HEK293 (cell line): ENCODE measurements around the gene PDGFC.

Source experiments
- CTCF ChIA-PET: fragments of 350-600 bp; formaldehyde crosslinking; extraction: SDS; loops from one replicate; lab custom pipeline; 2021; ENCODE audit warnings: antibody characterized with exemption; lab: Yijun Ruan, JAX
- POLR2A ChIA-PET: fragments of 300-600 bp; formaldehyde crosslinking; extraction: SDS; loops from one replicate; lab custom pipeline; 2020; ENCODE audit warnings: antibody characterized with exemption, inconsistent platforms; lab: Yijun Ruan, JAX
- H3K27ac ChIP-seq: fragments of 200-500 bp; sonication (Bioruptor generic); 2 replicates; pipeline ENCODE4 v1.5.1; 2014; ENCODE audit warnings: low read depth, low read length, control low read depth, inconsistent platforms; ENCODE audit errors: extremely low read depth
- H3K36me3 ChIP-seq, 2 experiments: fragments of 200-500 bp in 1 of 2; sonication (Bioruptor generic) in 1 of 2; 1 replicate in 1 of 2; 2 replicates in 1 of 2; pipeline ENCODE4 v1.5.1; 2014 to 2017; ENCODE audit warnings: inconsistent platforms in 2 of 2, low read length in 2 of 2; ENCODE audit not compliant: control insufficient read depth in 2 of 2, insufficient read depth in 1 of 2
- H3K4me1 ChIP-seq: fragments of 200-500 bp; sonication (Bioruptor generic); 2 replicates; pipeline ENCODE4 v1.5.1; 2014; ENCODE audit warnings: mild to moderate bottlenecking, low read length, inconsistent platforms; ENCODE audit not compliant: control insufficient read depth, insufficient read depth
- H3K4me3 ChIP-seq: 2 replicates; pipeline ENCODE4 v1.5.1; 2011; ENCODE audit warnings: low read depth, mild to moderate bottlenecking, control low read depth, low read length, moderate library complexity
- H3K9me3 ChIP-seq: fragments of 200-500 bp; sonication (Bioruptor generic); 2 replicates; pipeline ENCODE4 v1.5.1; 2014; ENCODE audit warnings: low read depth, low read length, inconsistent platforms; ENCODE audit not compliant: control insufficient read depth, insufficient read depth
- EGR2 ChIP-seq: fragments of 450-650 bp; formaldehyde crosslinking; IDR thresholded peaks from 2 replicates; pipeline ENCODE4 v1.5.1; 2016; ENCODE audit warnings: low read depth, missing biosample characterization, missing genetic modification characterization
- FEZF1 ChIP-seq: fragments of 450-650 bp; formaldehyde crosslinking; IDR thresholded peaks from 2 replicates; pipeline ENCODE4 v1.5.1; 2016; ENCODE audit warnings: missing biosample characterization, missing genetic modification characterization
- IKZF3 ChIP-seq: fragments of 450-650 bp; IDR thresholded peaks from 2 replicates; pipeline ENCODE4 v1.5.0; 2018; ENCODE audit warnings: missing biosample characterization, mild to moderate bottlenecking, missing genetic modification characterization, moderate library complexity
- OSR2 ChIP-seq: fragments of 450-650 bp; formaldehyde crosslinking; IDR thresholded peaks from 2 replicates; pipeline ENCODE4 v1.5.1; 2016; ENCODE audit warnings: missing biosample characterization, missing genetic modification characterization
- SCRT1 ChIP-seq: fragments of 450-650 bp; formaldehyde crosslinking; IDR thresholded peaks from 2 replicates; pipeline ENCODE4 v1.5.1; 2016; ENCODE audit warnings: missing biosample characterization, missing genetic modification characterization, borderline replicate concordance
- SCRT2 ChIP-seq: fragments of 450-650 bp; formaldehyde crosslinking; IDR thresholded peaks from 2 replicates; pipeline ENCODE4 v1.5.1; 2016; ENCODE audit warnings: missing biosample characterization, missing genetic modification characterization
- SETDB1 ChIP-seq: IDR thresholded peaks from one replicate; pipeline ENCODE4 v1.6.1; 2017; ENCODE audit warnings: mild to moderate bottlenecking, low read length, moderate library complexity, mixed read lengths; ENCODE audit not compliant: insufficient read length
- WT1 ChIP-seq: fragments of 450-650 bp; formaldehyde crosslinking; IDR thresholded peaks from 2 replicates; pipeline ENCODE4 v1.5.1; 2016; ENCODE audit warnings: missing biosample characterization, missing genetic modification characterization
- ZBTB17 ChIP-seq: fragments of 450-650 bp; formaldehyde crosslinking; IDR thresholded peaks from 2 replicates; pipeline ENCODE4 v1.5.1; 2016; ENCODE audit warnings: missing biosample characterization, missing genetic modification characterization
- ZBTB20 ChIP-seq: fragments of 450-650 bp; formaldehyde crosslinking; IDR thresholded peaks from 2 replicates; pipeline ENCODE4 v1.5.1; 2016; ENCODE audit warnings: missing biosample characterization, missing genetic modification characterization
- ZBTB21 ChIP-seq: fragments of 450-650 bp; formaldehyde crosslinking; IDR thresholded peaks from 2 replicates; pipeline ENCODE4 v1.5.1; 2017; ENCODE audit warnings: missing biosample characterization, missing genetic modification characterization
- ZBTB7A ChIP-seq: fragments of 450-650 bp; formaldehyde crosslinking; IDR thresholded peaks from 2 replicates; pipeline ENCODE4 v1.5.1; 2016; ENCODE audit warnings: low read depth, missing biosample characterization, missing genetic modification characterization
- ZNF112 ChIP-seq: fragments of 450-650 bp; formaldehyde crosslinking; IDR thresholded peaks from 2 replicates; pipeline ENCODE4 v1.5.0; 2017; ENCODE audit warnings: missing biosample characterization, missing genetic modification characterization
- ZNF146 ChIP-seq: fragments of 450-650 bp; formaldehyde crosslinking; IDR thresholded peaks from 2 replicates; pipeline ENCODE4 v1.5.1; 2016; ENCODE audit warnings: missing biosample characterization, missing genetic modification characterization
- ZNF416 ChIP-seq: fragments of 450-650 bp; formaldehyde crosslinking; IDR thresholded peaks from 2 replicates; pipeline ENCODE4 v1.5.1; 2016; ENCODE audit warnings: missing biosample characterization, missing genetic modification characterization
- ZNF473 ChIP-seq: fragments of 450-650 bp; formaldehyde crosslinking; IDR thresholded peaks from 2 replicates; pipeline ENCODE4 v1.5.1; 2017; ENCODE audit warnings: missing biosample characterization, missing genetic modification characterization
- ZNF501 ChIP-seq: fragments of 450-650 bp; formaldehyde crosslinking; IDR thresholded peaks from 2 replicates; pipeline ENCODE4 v1.5.1; 2016; ENCODE audit warnings: missing biosample characterization, missing genetic modification characterization
- ZNF629 ChIP-seq: fragments of 450-650 bp; formaldehyde crosslinking; IDR thresholded peaks from 2 replicates; pipeline ENCODE4 v1.5.1; 2017; ENCODE audit warnings: missing biosample characterization, missing genetic modification characterization
- ZNF76 ChIP-seq: fragments of 450-650 bp; formaldehyde crosslinking; IDR thresholded peaks from 2 replicates; pipeline ENCODE4; 2016; ENCODE audit warnings: low read depth, missing biosample characterization, missing genetic modification characterization, borderline replicate concordance
- ZSCAN30 ChIP-seq: fragments of 450-650 bp; IDR thresholded peaks from 2 replicates; pipeline ENCODE4 v1.5.1; 2018; ENCODE audit warnings: missing biosample characterization, mild to moderate bottlenecking, missing genetic modification characterization, moderate library complexity
- TF ChIP-seq, protein P1 (sequence below): fragments of 450-650 bp; formaldehyde crosslinking; IDR thresholded peaks from 2 replicates; pipeline ENCODE4 v1.5.1; 2017; ENCODE audit warnings: missing biosample characterization, missing genetic modification characterization
- TF ChIP-seq, protein P2 (sequence below): fragments of 450-650 bp; formaldehyde crosslinking; IDR thresholded peaks from 2 replicates; pipeline ENCODE4 v1.5.1; 2017; ENCODE audit warnings: missing biosample characterization, missing genetic modification characterization
- TF ChIP-seq, protein P3 (sequence below): sonication (generic); formaldehyde crosslinking; IDR thresholded peaks from 2 replicates; pipeline ENCODE4 v1.8.1; 2022; ENCODE audit warnings: mild to moderate bottlenecking, moderate library complexity, missing genetic modification reagents
- TF ChIP-seq, protein P4 (sequence below): fragments of 450-650 bp; formaldehyde crosslinking; IDR thresholded peaks from 2 replicates; pipeline ENCODE4 v1.5.1; 2016; ENCODE audit warnings: missing biosample characterization, missing genetic modification characterization
- TF ChIP-seq, protein P5 (sequence below): fragments of 450-650 bp; formaldehyde crosslinking; IDR thresholded peaks from 2 replicates; pipeline ENCODE4; 2016; ENCODE audit warnings: missing biosample characterization, missing genetic modification characterization

PDGFC gene

DNA sequence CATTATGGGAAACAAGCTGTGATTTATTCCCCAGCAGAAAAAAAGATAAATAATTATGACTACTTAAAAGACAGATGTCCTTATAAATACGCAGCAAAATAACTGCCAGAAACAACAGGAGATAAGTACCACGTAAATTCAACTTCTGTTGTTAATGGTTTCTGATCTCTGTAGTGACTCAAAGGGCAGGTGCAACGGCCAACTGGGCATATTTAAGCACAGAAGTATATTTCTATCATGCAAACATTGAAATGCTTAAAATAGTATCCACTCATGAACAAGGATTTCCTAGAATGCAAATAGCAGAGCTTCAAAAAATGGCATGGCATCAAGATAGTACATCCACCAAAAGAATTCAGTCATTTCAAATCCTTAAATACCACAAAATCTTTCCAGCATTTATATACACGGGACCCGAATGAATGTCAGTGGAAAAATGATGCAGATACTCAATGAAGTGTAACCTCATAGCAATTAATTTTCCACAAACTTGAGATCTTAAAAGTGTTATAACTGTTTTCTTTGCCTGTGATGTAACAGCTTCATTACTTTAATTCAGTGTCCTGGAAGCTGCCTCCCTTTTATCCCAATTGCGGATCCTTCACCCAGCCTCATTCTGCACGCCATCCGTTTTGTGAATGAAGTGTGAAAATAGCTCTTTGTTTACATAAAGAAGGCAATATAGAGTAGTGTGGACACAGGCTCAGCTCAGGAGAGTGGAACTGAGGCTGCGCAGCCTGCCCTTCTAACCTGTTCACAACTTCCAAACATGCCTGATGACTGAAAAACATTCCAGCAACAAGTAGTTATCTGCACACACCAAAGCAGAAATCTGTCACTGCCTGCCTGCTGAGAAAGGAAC lies 10.2 kb downstream of the PDGFC start:
- peaks cover 20% of the 10 kb centered on the region; the same call in 1 of the 2 replicates for H3K4me1 ChIP-seq
- ChIA-PET POLR2A (no interaction called here), CTCF (interaction anchor here (1.0 kb wide), 1 partner anchor 486 kb away, joined by 3 read pairs; no protein-coding TSS in a partner anchor)
- no peaks in the 10 kb centered on the region for H3K36me3 ChIP-seq
- no peak overlapping the region for H3K4me3 ChIP-seq
- H3K27ac ChIP-seq, result no peak overlapping the region
- H3K9me3 ChIP-seq, result no peaks in the 10 kb centered on the region
- TF ChIP-seq OSR2 (tag by site-specific recombination) (peak; percentile 42), ZNF146 (tag by site-specific recombination) (peak; percentile 38), IKZF3 (tag by site-specific recombination) (peak; percentile 36; the same call in 1 of the 2 replicates), SCRT2 (tag by site-specific recombination) (peak; percentile 94), ZNF416 (tag by site-specific recombination) (no peak), ZBTB17 (peak; percentile 51), SETDB1 (peak; percentile 23), ZNF501 (tag by site-specific recombination) (no peak), WT1 (peak; percentile 90), ZBTB20 (tag by site-specific recombination) (peak; percentile 40; the same call in 1 of the 2 replicates), SCRT1 (tag by site-specific recombination) (0 out of 2 replicates have a peak, but pooled peaks have one; percentile 29), FEZF1 (tag by site-specific recombination) (0 out of 2 replicates have a peak, but pooled peaks have one; percentile 15)
- TF ChIP-seq, protein P1, sequence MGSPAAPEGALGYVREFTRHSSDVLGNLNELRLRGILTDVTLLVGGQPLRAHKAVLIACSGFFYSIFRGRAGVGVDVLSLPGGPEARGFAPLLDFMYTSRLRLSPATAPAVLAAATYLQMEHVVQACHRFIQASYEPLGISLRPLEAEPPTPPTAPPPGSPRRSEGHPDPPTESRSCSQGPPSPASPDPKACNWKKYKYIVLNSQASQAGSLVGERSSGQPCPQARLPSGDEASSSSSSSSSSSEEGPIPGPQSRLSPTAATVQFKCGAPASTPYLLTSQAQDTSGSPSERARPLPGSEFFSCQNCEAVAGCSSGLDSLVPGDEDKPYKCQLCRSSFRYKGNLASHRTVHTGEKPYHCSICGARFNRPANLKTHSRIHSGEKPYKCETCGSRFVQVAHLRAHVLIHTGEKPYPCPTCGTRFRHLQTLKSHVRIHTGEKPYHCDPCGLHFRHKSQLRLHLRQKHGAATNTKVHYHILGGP, result peak; percentile 69
- TF ChIP-seq, protein P2, sequence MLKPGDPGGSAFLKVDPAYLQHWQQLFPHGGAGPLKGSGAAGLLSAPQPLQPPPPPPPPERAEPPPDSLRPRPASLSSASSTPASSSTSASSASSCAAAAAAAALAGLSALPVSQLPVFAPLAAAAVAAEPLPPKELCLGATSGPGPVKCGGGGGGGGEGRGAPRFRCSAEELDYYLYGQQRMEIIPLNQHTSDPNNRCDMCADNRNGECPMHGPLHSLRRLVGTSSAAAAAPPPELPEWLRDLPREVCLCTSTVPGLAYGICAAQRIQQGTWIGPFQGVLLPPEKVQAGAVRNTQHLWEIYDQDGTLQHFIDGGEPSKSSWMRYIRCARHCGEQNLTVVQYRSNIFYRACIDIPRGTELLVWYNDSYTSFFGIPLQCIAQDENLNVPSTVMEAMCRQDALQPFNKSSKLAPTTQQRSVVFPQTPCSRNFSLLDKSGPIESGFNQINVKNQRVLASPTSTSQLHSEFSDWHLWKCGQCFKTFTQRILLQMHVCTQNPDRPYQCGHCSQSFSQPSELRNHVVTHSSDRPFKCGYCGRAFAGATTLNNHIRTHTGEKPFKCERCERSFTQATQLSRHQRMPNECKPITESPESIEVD (tag by site-specific recombination), result peak; percentile 60
- TF ChIP-seq, protein P3, sequence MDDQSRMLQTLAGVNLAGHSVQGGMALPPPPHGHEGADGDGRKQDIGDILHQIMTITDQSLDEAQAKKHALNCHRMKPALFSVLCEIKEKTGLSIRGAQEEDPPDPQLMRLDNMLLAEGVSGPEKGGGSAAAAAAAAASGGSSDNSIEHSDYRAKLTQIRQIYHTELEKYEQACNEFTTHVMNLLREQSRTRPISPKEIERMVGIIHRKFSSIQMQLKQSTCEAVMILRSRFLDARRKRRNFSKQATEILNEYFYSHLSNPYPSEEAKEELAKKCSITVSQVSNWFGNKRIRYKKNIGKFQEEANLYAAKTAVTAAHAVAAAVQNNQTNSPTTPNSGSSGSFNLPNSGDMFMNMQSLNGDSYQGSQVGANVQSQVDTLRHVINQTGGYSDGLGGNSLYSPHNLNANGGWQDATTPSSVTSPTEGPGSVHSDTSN (CRISPR knock-in tag), result no peak

DNA sequence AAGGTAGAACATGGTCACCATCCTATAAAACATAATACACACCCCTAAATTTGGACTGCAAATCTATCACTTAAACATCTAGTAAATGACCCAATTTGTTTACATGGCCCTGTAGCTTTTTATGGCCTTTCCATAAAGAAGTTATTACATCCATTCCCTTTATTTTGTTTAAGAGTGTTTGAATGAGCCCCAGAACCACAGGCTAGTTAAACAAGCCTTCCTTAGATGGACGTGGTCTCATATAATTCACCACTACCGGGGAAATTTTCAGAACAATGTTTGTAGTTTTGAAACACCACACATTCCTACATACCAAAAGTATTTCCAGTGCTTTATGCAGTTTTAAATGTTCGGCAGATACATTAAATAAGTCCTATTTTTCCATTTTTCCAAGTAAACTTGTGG lies 12.3 kb downstream of the PDGFC start:
- Histone ChIP-seq H3K36me3 (no peaks in the 10 kb centered on the region), H3K27ac (peak overlapping the region; percentile 72), H3K4me1 (peaks cover 24% of the 10 kb centered on the region), H3K4me3 (no peak overlapping the region), H3K9me3 (no peaks in the 10 kb centered on the region)
- ChIA-PET POLR2A (no interaction called here), CTCF (interaction anchor here (1.0 kb wide), 1 partner anchor 11 kb away, joined by 3 read pairs; no protein-coding TSS in a partner anchor)
- TF ChIP-seq ZNF112 (tag by site-specific recombination) (no peak), SCRT2 (tag by site-specific recombination) (0 out of 2 replicates have a peak, but pooled peaks have one; percentile 9), ZSCAN30 (tag by site-specific recombination) (peak; percentile 74), EGR2 (tag by site-specific recombination) (no peak), WT1 (peak; percentile 84), ZBTB7A (tag by site-specific recombination) (no peak), ZNF473 (tag by site-specific recombination) (no peak), ZNF629 (tag by site-specific recombination) (0 out of 2 replicates have a peak, but pooled peaks have one; percentile 16), ZBTB21 (tag by site-specific recombination) (no peak), ZNF76 (tag by site-specific recombination) (no peak)
- TF ChIP-seq, protein P4, sequence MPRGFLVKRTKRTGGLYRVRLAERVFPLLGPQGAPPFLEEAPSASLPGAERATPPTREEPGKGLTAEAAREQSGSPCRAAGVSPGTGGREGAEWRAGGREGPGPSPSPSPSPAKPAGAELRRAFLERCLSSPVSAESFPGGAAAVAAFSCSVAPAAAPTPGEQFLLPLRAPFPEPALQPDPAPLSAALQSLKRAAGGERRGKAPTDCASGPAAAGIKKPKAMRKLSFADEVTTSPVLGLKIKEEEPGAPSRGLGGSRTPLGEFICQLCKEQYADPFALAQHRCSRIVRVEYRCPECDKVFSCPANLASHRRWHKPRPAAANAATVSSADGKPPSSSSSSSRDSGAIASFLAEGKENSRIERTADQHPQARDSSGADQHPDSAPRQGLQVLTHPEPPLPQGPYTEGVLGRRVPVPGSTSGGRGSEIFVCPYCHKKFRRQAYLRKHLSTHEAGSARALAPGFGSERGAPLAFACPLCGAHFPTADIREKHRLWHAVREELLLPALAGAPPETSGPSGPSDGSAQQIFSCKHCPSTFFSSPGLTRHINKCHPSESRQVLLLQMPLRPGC (tag by site-specific recombination), result no peak
- TF ChIP-seq, protein P5, sequence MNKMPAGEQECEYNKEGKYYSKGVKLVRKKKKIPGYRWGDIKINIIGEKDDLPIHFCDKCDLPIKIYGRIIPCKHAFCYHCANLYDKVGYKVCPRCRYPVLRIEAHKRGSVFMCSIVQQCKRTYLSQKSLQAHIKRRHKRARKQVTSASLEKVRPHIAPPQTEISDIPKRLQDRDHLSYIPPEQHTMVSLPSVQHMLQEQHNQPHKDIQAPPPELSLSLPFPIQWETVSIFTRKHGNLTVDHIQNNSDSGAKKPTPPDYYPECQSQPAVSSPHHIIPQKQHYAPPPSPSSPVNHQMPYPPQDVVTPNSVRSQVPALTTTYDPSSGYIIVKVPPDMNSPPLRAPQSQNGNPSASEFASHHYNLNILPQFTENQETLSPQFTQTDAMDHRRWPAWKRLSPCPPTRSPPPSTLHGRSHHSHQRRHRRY, result no peak
